AG09319 (cell line): Measurements from ENCODE around the gene PPP1R14B.

Source experiments
- DNase-seq: peaks from one replicate; pipeline ENCODE4 v3.0.0-alpha.2; 2010; ENCODE audit warnings: low read depth; ENCODE audit errors: extremely low read depth
- TF ChIP-seq, protein P1 (sequence below): IDR thresholded peaks from 2 replicates; pipeline ENCODE4 v1.5.1; 2011; ENCODE audit warnings: low read depth, mild to moderate bottlenecking, inconsistent platforms, low read length, moderate library complexity

The PPP1R14B gene

DNA sequence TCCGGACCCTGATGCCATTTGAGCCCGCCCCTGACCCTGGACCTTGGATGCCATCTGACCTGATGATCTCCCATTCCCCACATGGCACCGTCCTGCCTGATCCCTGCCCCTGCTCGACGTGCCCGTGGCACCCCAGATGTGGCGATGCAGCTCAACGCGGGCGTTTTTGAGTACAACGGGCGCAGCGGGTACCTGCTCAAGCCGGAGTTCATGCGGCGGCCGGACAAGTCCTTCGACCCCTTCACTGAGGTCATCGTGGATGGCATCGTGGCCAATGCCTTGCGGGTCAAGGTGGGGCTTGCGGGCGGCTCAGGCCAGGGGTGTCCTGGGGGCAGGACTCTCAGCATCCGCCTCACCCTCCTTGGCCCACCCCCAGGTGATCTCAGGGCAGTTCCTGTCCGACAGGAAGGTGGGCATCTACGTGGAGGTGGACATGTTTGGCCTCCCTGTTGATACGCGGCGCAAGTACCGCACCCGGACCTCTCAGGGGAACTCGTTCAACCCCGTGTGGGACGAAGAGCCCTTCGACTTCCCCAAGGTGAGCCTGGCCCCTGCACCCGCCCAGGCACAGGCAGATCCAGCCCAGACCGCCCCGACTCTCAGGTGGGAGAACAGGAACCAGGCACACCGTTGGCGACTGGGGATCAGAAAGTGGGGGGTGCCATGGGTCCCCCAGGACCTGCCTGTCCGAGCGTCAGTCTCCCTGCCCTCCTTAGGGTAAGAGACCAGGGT lies 15.7 kb upstream of the PPP1R14B start:
- TF ChIP-seq, protein P1, sequence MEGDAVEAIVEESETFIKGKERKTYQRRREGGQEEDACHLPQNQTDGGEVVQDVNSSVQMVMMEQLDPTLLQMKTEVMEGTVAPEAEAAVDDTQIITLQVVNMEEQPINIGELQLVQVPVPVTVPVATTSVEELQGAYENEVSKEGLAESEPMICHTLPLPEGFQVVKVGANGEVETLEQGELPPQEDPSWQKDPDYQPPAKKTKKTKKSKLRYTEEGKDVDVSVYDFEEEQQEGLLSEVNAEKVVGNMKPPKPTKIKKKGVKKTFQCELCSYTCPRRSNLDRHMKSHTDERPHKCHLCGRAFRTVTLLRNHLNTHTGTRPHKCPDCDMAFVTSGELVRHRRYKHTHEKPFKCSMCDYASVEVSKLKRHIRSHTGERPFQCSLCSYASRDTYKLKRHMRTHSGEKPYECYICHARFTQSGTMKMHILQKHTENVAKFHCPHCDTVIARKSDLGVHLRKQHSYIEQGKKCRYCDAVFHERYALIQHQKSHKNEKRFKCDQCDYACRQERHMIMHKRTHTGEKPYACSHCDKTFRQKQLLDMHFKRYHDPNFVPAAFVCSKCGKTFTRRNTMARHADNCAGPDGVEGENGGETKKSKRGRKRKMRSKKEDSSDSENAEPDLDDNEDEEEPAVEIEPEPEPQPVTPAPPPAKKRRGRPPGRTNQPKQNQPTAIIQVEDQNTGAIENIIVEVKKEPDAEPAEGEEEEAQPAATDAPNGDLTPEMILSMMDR, result no peak
- no peak for DNase-seq

DNA sequence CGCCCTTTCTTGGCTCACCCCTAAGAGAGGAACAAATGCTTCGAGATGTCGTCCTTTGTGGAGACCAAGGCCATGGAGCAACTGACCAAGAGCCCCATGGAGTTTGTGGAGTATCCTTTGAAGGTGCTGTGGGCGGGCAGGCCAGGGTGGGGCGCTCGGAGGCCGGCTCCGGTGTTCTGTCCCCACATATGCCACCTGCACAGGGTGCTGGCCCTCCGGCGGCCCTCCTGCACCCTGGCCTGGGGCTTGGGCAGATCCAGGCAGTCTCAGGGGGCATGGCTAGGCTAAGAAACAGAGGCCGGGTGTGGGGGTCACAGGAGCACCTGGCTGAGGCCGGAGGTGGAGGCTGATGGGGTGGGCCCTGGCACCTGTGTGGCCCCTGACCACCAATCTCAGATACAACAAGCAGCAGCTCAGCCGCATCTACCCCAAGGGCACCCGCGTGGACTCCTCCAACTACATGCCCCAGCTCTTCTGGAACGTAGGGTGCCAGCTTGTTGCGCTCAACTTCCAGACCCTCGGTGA lies 14.9 kb upstream of the PPP1R14B start:
- no peak for DNase-seq
- TF ChIP-seq, protein P1, result no peak

DNA sequence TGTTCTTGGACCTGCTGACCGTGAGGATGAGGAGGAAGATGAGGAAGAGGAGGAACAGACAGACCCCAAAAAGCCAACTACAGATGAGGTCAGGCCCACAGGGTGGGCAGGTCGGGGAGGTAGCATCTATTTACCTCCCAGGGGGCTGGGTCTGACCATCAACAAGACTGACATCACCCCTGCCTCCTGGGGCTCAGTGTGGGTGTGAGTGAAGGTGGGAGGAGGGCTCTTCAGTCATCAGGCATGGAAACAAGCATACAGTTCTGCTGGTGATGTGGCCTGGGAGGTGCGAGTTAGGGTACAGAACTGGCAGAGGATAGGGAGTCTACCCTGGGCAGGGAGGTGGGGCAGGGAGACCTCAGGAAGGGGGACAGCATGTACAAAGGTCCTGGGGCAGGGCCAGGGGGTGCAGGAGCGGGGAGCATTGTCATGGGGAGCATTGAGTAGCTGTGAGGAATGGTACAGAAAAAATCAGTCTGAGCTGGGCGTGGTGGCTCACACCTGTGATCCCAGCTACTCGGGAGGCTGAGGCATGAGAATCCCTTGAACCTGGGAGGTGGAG lies 13.5 kb upstream of the PPP1R14B start:
- TF ChIP-seq, protein P1, result no peak
- DNase-seq, result no peak

DNA sequence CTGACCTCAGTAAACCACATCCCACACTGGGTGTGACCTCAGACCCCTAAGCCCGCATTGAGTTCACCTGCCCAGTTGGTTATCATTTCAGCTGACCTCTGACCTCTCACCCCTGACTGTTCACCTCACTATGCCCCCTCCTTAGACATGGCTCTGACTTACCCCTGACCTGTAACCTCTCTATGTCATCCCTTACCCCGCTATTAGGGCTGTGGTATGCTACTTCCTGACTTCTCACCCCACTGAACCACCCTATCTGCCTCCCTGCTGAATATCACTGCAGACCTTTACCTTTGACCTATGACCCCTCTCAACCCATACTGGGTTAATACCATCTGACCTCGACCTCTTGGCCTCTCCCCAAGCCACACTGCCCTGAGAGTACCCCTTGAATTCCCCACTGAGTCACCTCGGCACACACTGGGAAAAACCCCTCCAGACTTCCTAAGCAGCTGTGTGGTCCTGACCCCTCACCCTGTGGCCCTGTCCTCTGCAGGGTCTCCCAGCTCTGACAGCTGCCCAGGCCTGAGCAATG lies 12.9 kb upstream of the PPP1R14B start:
- no peak for DNase-seq
- TF ChIP-seq, protein P1, result no peak

DNA sequence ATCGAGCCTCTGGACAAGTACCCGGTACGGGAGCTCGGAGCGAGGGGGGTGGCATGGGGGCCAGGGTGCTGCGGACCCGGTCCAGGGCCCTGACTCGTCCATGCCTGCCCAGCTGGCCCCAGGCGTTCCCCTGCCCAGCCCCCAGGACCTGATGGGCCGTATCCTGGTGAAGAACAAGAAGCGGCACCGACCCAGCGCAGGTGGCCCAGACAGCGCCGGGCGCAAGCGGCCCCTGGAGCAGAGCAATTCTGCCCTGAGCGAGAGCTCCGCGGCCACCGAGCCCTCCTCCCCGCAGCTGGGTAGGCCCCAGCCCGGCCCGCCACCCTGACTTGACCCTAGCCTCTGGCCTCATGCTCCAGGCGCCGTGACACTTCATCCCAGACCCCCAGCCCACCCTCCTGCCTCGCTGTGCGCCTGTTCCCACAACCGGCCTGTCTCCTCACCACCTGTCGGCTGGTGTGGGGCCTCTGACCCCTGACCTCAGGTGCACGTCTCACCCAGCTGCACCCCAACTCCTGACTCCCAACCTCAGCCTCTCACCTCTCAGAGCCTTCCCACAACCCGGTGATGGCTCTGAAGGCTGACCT lies 12.3 kb upstream of the PPP1R14B start:
- no peak for DNase-seq
- TF ChIP-seq, protein P1, result no peak

DNA sequence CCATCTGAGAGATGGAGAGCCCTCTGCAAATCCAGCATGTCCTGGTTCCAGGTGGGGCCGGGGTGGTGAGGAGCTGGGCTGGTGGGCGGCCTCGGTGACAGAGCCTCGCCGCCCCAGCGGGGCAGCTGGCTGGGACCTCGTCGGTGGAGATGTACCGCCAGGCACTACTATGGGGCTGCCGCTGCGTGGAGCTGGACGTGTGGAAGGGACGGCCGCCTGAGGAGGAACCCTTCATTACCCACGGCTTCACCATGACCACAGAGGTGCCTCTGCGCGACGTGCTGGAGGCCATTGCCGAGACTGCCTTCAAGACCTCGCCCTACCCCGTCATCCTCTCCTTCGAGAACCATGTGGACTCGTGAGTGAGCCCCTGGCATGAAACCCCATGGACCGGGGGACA lies 11.6 kb upstream of the PPP1R14B start:
- TF ChIP-seq, protein P1, result no peak
- DNase-seq, result no peak

DNA sequence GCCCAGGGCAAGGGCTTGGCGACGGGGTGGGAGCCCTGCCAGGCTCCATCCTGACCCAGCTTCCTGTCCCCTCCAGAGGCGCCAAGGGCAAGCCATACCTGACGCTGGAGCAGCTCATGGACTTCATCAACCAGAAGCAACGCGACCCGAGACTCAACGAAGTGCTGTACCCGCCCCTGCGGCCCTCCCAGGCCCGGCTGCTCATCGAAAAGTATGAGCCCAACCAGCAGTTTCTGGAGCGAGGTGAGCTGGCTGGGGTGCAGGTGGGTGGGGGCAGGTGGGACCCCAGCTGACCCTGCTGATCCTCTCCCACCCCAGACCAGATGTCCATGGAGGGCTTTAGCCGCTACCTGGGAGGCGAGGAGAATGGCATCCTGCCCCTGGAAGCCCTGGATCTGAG lies 9.6 kb upstream of the PPP1R14B start:
- TF ChIP-seq, protein P1, result no peak
- no peak for DNase-seq
